SK-N-SH (cell line): Measurements from ENCODE around the gene DDX1. TPM values are rescaled to one million over a fixed set of nuclear protein-coding genes. Genes with fewer than 3 reads are reported as not detected.

Experiments
- CTCF ChIA-PET: fragments of 300-600, 350-600 bp; formaldehyde crosslinking; extraction: SDS; loops from one replicate; lab custom pipeline; 2021; lab: Yijun Ruan, JAX
- POLR2A ChIA-PET: fragments of 350-600 bp; sonication (Branson Sonifier 250); formaldehyde crosslinking; extraction: SDS; loops from one replicate; lab custom pipeline; 2020; ENCODE audit warnings: antibody characterized with exemption, inconsistent platforms; lab: Yijun Ruan, JAX
- DNase-seq: peaks from one replicate; pipeline ENCODE4 v3.0.0; 2012
- H2AFZ ChIP-seq: fragments of 200-600 bp; sonication (generic); 2 replicates; pipeline ENCODE4 v1.8.1; 2016; ENCODE audit warnings: antibody characterized with exemption, mild to moderate bottlenecking, low read depth
- H3F3A ChIP-seq: fragments of 200-600 bp; sonication (generic); replicated peaks from 2 replicates; pipeline ENCODE3; 2016; ENCODE audit warnings: antibody characterized with exemption, mild to moderate bottlenecking; ENCODE audit not compliant: insufficient read depth
- H3K27ac ChIP-seq, 2 experiments: fragments of 200-500 bp in 1 of 2; fragments of 200-600 bp in 1 of 2; sonication (Bioruptor generic) in 1 of 2; sonication (generic), shearing (Covaris generic) in 1 of 2; 2 replicates each; pipeline versions ENCODE4 v1.5.1 to v1.6.1; 2014 to 2016; ENCODE audit warnings: low read depth in 2 of 2, inconsistent platforms in 1 of 2, low read length in 1 of 2, mild to moderate bottlenecking in 1 of 2, mixed read lengths in 1 of 2
- H3K27me3 ChIP-seq: fragments of 200-600 bp; sonication (generic), shearing (Covaris generic); 2 replicates; pipeline ENCODE4 v1.6.1; 2016; ENCODE audit warnings: mixed run types; ENCODE audit not compliant: insufficient read depth
- H3K36me3 ChIP-seq, 2 experiments: fragments of 200-500 bp in 1 of 2; fragments of 200-600 bp in 1 of 2; sonication (Bioruptor generic) in 1 of 2; sonication (generic) in 1 of 2; replicated peaks in 1 of 2; 2 replicates each; pipeline versions ENCODE3 to v1.5.1; 2014 to 2016; ENCODE audit warnings: low read length in 1 of 2, mild to moderate bottlenecking in 1 of 2; ENCODE audit not compliant: insufficient read depth in 2 of 2, control insufficient read depth in 1 of 2
- H3K4me1 ChIP-seq, 2 experiments: fragments of 200-500 bp in 1 of 2; fragments of 200-600 bp in 1 of 2; sonication (Bioruptor generic) in 1 of 2; sonication (generic), shearing (Covaris generic) in 1 of 2; 2 replicates each; pipeline versions ENCODE4 v1.5.1 to v1.6.1; 2014 to 2016; ENCODE audit warnings: low read depth in 1 of 2, low read length in 1 of 2, mixed run types in 1 of 2; ENCODE audit not compliant: insufficient read depth in 2 of 2, control insufficient read depth in 1 of 2
- H3K4me2 ChIP-seq: fragments of 200-600 bp; sonication (generic), shearing (Covaris generic); 2 replicates; pipeline ENCODE4 v1.6.1; 2017; ENCODE audit warnings: mixed run types
- H3K4me3 ChIP-seq, 2 experiments: fragments of 200-500 bp in 1 of 2; fragments of 200-600 bp in 1 of 2; sonication (Bioruptor generic) in 1 of 2; sonication (generic), shearing (Covaris generic) in 1 of 2; 2 replicates each; pipeline versions ENCODE4 v1.5.1 to v1.8.1; 2014 to 2016; ENCODE audit warnings: low read depth in 2 of 2, inconsistent platforms in 1 of 2, low read length in 1 of 2, mild to moderate bottlenecking in 1 of 2, mixed read lengths in 1 of 2, moderate library complexity in 1 of 2
- H3K79me2 ChIP-seq: fragments of 200-600 bp; sonication (generic); 2 replicates; pipeline ENCODE4 v1.8.1; 2017; ENCODE audit warnings: mild to moderate bottlenecking; ENCODE audit not compliant: insufficient read depth
- H3K9ac ChIP-seq: fragments of 200-600 bp; sonication (generic); 2 replicates; pipeline ENCODE4 v1.6.1; 2017; ENCODE audit warnings: mixed run types
- H3K9me2 ChIP-seq: fragments of 200-600 bp; sonication (generic); 2 replicates; pipeline ENCODE4 v1.6.1; 2017; ENCODE audit warnings: mixed run types
- H3K9me3 ChIP-seq: fragments of 200-600 bp; sonication (generic); 2 replicates; pipeline ENCODE4 v1.6.1; 2017; ENCODE audit warnings: mixed run types, mild to moderate bottlenecking, moderate library complexity
- H4K20me1 ChIP-seq: fragments of 200-600 bp; sonication (generic); 2 replicates; pipeline ENCODE4 v1.6.1; 2017; ENCODE audit warnings: mild to moderate bottlenecking, mixed run types; ENCODE audit not compliant: insufficient read depth
- EZH2phosphoT487 ChIP-seq: fragments of 200-600 bp; sonication (generic); IDR thresholded peaks from 2 replicates; pipeline ENCODE4 v1.6.1; 2017; ENCODE audit warnings: low read depth, mixed run types, mild to moderate bottlenecking, antibody characterized with exemption, moderate library complexity, borderline replicate concordance
- FOXM1 ChIP-seq: IDR thresholded peaks from 2 replicates; pipeline ENCODE4 v1.4.0; 2012; ENCODE audit warnings: low read depth, mild to moderate bottlenecking
- JUND ChIP-seq: IDR thresholded peaks from 2 replicates; pipeline ENCODE4 v1.4.0; 2012
- MXI1 ChIP-seq: IDR thresholded peaks from 2 replicates; pipeline ENCODE4 v1.6.1; 2012; ENCODE audit warnings: mild to moderate bottlenecking, low read depth, low read length, improper control_type of control experiment
- NFIC ChIP-seq: IDR thresholded peaks from 2 replicates; pipeline ENCODE4 v1.4.0; 2012; ENCODE audit warnings: borderline replicate concordance
- POLR2AphosphoS5 ChIP-seq: IDR thresholded peaks from 2 replicates; pipeline ENCODE4 v1.6.1; 2012; ENCODE audit warnings: low read depth, low read length
- RCOR1 ChIP-seq: fragments of 150-350 bp; IDR thresholded peaks from 2 replicates; pipeline ENCODE4 v1.6.1; 2017; ENCODE audit warnings: antibody characterized with exemption, low read length
- TCF12 ChIP-seq: IDR thresholded peaks from 2 replicates; pipeline ENCODE4 v1.4.0; 2012
- YY1 ChIP-seq: IDR thresholded peaks from 2 replicates; pipeline ENCODE4 v1.4.0; 2012; ENCODE audit warnings: low read depth, mild to moderate bottlenecking
- WGBS: methylation state at CpG from one replicate; pipeline ENCODE4 v1.1.6; 2017; ENCODE audit warnings: low lambda C conversion rate; 5-methylcytosine and 5-hydroxymethylcytosine counted together
- polyA plus RNA-seq, 3 experiments: library from polyadenylated mRNA; depleted of rRNA; stranded (reverse); fragments of >200 nt; gene quantifications; 2 replicates each; pipeline ENCODE4 v1.2.3, GENCODE V29; 2012
- TF ChIP-seq, protein P1 (sequence below): IDR thresholded peaks from 2 replicates; pipeline ENCODE4 v1.6.1; 2012; ENCODE audit warnings: mild to moderate bottlenecking, low read depth, low read length, moderate library complexity
- TF ChIP-seq, protein P2 (sequence below): fragments of 150-350 bp; IDR thresholded peaks from 2 replicates; pipeline ENCODE4 v1.6.1; 2016; ENCODE audit warnings: mild to moderate bottlenecking, low read depth, low read length
- TF ChIP-seq, protein P3 (sequence below): fragments of 200-600 bp; sonication (generic); IDR thresholded peaks from 2 replicates; pipeline ENCODE4 v1.6.1; 2017; ENCODE audit warnings: antibody characterized with exemption, mild to moderate bottlenecking, moderate library complexity
- TF ChIP-seq, protein P4 (sequence below): IDR thresholded peaks from 2 replicates; pipeline ENCODE4 v1.4.0; 2012; ENCODE audit warnings: low read depth
- TF ChIP-seq, protein P5 (sequence below): IDR thresholded peaks from 2 replicates; pipeline ENCODE4 v1.4.0; 2012; ENCODE audit warnings: low read depth, borderline replicate concordance

The DDX1 gene
- polyA plus RNA-seq, 1 of the 3 experiments (the other 2 are of a cell fraction) = 54.5 TPM

DNA sequence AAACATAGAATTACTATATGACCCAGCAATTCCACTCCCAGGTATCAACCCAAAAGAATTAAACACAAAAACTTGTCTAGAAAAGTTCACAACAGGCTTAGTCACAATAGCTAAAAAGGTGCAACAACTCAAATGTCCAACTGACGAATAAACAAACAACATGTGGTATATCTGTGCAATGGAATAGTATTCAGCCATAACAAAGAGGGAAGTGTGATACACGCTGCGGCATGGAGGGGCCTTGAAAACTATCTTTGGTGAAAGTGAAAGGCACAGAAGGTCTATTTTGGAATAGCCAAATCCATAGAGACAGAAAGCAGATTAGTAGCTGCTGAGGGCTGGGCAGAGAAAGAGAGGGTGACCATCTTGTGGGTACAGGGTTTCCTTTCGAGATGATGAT is 72.1 kb downstream of the DDX1 start (continued):
- TF ChIP-seq, protein P1, sequence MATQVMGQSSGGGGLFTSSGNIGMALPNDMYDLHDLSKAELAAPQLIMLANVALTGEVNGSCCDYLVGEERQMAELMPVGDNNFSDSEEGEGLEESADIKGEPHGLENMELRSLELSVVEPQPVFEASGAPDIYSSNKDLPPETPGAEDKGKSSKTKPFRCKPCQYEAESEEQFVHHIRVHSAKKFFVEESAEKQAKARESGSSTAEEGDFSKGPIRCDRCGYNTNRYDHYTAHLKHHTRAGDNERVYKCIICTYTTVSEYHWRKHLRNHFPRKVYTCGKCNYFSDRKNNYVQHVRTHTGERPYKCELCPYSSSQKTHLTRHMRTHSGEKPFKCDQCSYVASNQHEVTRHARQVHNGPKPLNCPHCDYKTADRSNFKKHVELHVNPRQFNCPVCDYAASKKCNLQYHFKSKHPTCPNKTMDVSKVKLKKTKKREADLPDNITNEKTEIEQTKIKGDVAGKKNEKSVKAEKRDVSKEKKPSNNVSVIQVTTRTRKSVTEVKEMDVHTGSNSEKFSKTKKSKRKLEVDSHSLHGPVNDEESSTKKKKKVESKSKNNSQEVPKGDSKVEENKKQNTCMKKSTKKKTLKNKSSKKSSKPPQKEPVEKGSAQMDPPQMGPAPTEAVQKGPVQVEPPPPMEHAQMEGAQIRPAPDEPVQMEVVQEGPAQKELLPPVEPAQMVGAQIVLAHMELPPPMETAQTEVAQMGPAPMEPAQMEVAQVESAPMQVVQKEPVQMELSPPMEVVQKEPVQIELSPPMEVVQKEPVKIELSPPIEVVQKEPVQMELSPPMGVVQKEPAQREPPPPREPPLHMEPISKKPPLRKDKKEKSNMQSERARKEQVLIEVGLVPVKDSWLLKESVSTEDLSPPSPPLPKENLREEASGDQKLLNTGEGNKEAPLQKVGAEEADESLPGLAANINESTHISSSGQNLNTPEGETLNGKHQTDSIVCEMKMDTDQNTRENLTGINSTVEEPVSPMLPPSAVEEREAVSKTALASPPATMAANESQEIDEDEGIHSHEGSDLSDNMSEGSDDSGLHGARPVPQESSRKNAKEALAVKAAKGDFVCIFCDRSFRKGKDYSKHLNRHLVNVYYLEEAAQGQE = no peak
- TF ChIP-seq, protein P2, sequence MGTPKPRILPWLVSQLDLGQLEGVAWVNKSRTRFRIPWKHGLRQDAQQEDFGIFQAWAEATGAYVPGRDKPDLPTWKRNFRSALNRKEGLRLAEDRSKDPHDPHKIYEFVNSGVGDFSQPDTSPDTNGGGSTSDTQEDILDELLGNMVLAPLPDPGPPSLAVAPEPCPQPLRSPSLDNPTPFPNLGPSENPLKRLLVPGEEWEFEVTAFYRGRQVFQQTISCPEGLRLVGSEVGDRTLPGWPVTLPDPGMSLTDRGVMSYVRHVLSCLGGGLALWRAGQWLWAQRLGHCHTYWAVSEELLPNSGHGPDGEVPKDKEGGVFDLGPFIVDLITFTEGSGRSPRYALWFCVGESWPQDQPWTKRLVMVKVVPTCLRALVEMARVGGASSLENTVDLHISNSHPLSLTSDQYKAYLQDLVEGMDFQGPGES = no peak
- TF ChIP-seq, protein P3, sequence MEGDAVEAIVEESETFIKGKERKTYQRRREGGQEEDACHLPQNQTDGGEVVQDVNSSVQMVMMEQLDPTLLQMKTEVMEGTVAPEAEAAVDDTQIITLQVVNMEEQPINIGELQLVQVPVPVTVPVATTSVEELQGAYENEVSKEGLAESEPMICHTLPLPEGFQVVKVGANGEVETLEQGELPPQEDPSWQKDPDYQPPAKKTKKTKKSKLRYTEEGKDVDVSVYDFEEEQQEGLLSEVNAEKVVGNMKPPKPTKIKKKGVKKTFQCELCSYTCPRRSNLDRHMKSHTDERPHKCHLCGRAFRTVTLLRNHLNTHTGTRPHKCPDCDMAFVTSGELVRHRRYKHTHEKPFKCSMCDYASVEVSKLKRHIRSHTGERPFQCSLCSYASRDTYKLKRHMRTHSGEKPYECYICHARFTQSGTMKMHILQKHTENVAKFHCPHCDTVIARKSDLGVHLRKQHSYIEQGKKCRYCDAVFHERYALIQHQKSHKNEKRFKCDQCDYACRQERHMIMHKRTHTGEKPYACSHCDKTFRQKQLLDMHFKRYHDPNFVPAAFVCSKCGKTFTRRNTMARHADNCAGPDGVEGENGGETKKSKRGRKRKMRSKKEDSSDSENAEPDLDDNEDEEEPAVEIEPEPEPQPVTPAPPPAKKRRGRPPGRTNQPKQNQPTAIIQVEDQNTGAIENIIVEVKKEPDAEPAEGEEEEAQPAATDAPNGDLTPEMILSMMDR = no peak
- TF ChIP-seq MXI1 (no peak), TCF12 (no peak)

DNA sequence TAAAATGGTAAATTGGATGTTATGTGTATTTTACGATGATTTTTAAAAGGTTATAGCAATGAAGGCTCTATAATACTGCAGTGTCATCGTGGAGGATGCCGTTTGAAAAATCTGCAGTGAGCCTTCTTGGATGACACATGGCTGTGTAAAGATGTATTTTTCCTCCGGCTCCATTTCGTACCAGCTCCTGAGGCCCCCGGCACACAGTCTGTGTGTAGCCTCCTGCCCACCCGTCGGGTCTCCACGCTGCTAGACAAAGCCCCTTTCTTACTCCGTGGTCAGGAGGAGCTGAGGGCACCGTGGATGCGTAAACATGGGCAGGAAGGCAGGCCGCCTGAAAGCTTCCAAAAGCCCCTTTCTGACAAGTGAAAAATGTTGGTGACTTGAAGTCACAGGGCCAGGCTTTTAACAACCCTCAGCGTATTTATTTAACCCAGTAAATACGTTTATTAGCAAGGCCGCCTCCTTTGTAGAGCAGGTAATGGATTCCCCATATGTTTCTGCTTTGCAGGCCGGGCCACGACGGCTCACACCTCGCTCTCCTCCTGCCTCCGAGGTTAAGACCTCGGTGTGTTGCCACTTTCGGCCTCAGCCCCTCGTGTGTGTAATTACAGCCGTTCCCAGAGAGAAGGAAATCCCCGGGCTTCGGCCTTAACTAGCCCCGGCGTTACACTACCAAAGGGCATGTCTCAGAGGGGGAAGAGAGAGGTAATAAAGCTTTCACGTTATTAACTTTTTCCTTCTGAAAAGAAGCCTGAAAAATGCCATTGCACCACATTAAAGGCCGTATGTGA is 72.8 kb downstream of the DDX1 start:
- Histone ChIP-seq H3K9me3 (no peaks in the 10 kb centered on the region), H3F3A (no peaks in the 10 kb centered on the region), H3K9ac (no peak overlapping the region), H3K27me3 (no peaks in the 10 kb centered on the region), H3K4me1 (no peaks in the 10 kb centered on the region; a peak in 1 of 4 replicates), H3K79me2 (no peaks in the 10 kb centered on the region), H3K36me3 (no peaks in the 10 kb centered on the region), H4K20me1 (no peaks in the 10 kb centered on the region), H2AFZ (no peak overlapping the region), H3K4me2 (no peak overlapping the region), H3K4me3 (no peak overlapping the region), H3K27ac (no peak overlapping the region)
- POLR2A ChIA-PET = no interaction called here
- CTCF ChIA-PET = interaction anchor here (0.5 to 1.1 kb wide), 3 partner anchors 15 to 917 kb away, joined by 3 read pairs; no protein-coding TSS in a partner anchor
- DNase-seq = no peak
- WGBS = 66% methylated on average over 31 of the region's 31 CpGs
- TF ChIP-seq RCOR1 (no peak), JUND (no peak), YY1 (no peak), EZH2phosphoT487 (no peak), FOXM1 (no peak), NFIC (no peak), MXI1 (no peak), POLR2AphosphoS5 (no peak)
- TF ChIP-seq, protein P4, sequence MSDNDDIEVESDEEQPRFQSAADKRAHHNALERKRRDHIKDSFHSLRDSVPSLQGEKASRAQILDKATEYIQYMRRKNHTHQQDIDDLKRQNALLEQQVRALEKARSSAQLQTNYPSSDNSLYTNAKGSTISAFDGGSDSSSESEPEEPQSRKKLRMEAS = no peak
- TF ChIP-seq, protein P5, sequence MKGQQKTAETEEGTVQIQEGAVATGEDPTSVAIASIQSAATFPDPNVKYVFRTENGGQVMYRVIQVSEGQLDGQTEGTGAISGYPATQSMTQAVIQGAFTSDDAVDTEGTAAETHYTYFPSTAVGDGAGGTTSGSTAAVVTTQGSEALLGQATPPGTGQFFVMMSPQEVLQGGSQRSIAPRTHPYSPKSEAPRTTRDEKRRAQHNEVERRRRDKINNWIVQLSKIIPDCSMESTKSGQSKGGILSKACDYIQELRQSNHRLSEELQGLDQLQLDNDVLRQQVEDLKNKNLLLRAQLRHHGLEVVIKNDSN = no peak
- TF ChIP-seq, protein P1 = no peak
- TF ChIP-seq, all 33 proteins: peak for 0
- H3K9me2 ChIP-seq = no peaks in the 10 kb centered on the region
